Parathyroid adenoma (tissue), 2 donors: ENCODE data around the gene MAN2A1.

ENCODE experiments used
- H2AFZ ChIP-seq: fragments of 300-600 bp; sonication (generic); one replicate; pipeline ENCODE4 v1.7.0; 2017; ENCODE audit warnings: antibody characterized with exemption, mild to moderate bottlenecking
- H3K27ac ChIP-seq: fragments of 300-600 bp; sonication (generic); one replicate; pipeline ENCODE4 v1.7.0; 2017
- H3K27me3 ChIP-seq: fragments of 300-600 bp; sonication (generic); one replicate; pipeline ENCODE4 v1.7.0; 2017; ENCODE audit warnings: low read length; ENCODE audit not compliant: control insufficient read depth, insufficient read depth
- H3K36me3 ChIP-seq: fragments of 300-600 bp; sonication (generic); one replicate; pipeline ENCODE4 v1.7.0; 2017; ENCODE audit warnings: low read length; ENCODE audit not compliant: control insufficient read depth, insufficient read depth
- H3K4me1 ChIP-seq: fragments of 300-600 bp; sonication (generic); one replicate; pipeline ENCODE4 v1.7.0; 2017; ENCODE audit warnings: control low read depth
- H3K4me2 ChIP-seq: fragments of 300-600 bp; sonication (generic); one replicate; pipeline ENCODE4 v1.7.0; 2017; ENCODE audit warnings: low read length
- H3K4me3 ChIP-seq: fragments of 300-600 bp; sonication (generic); one replicate; pipeline ENCODE4 v1.7.0; 2017; ENCODE audit warnings: low read depth, low read length
- H3K79me2 ChIP-seq: fragments of 300-600 bp; sonication (generic); one replicate; pipeline ENCODE4 v1.7.0; 2017; ENCODE audit warnings: control low read depth
- H3K9ac ChIP-seq: fragments of 300-600 bp; sonication (generic); one replicate; pipeline ENCODE4 v1.7.0; 2017; ENCODE audit warnings: mild to moderate bottlenecking
- H3K9me3 ChIP-seq: fragments of 300-600 bp; sonication (generic); one replicate; pipeline ENCODE4 v1.7.0; 2017; ENCODE audit warnings: low read length; ENCODE audit not compliant: control insufficient read depth
- CTCF ChIP-seq: fragments of 300-600 bp; sonication (generic); IDR thresholded peaks from one replicate; pipeline ENCODE4 v1.7.0; 2017; ENCODE audit warnings: antibody characterized with exemption, mild to moderate bottlenecking
- donor health status: primary hyperparathyroidism.

MAN2A1 gene

GRCh38 chr5:109668237-109668636, 21.5 kb upstream of the MAN2A1 start:
- no peak overlapping the region for H3K27ac ChIP-seq
- TF ChIP-seq CTCF = no peak
- H3K4me3 ChIP-seq = no peak overlapping the region
- H3K27me3 ChIP-seq = no peaks in the 10 kb centered on the region
- H3K36me3 ChIP-seq = no peaks in the 10 kb centered on the region
- H3K9me3 ChIP-seq = no peaks in the 10 kb centered on the region
- H3K4me2 ChIP-seq = no peak overlapping the region
- H3K79me2 ChIP-seq = no peaks in the 10 kb centered on the region
- H3K4me1 ChIP-seq = no peaks in the 10 kb centered on the region
- no peak overlapping the region for H2AFZ ChIP-seq
- H3K9ac ChIP-seq = no peak overlapping the region

GRCh38 chr5:109668668-109669422, 20.9 kb upstream of the MAN2A1 start:
- Histone ChIP-seq H3K36me3 (no peaks in the 10 kb centered on the region), H3K79me2 (no peaks in the 10 kb centered on the region), H3K9me3 (no peaks in the 10 kb centered on the region), H3K27ac (no peak overlapping the region), H3K9ac (no peak overlapping the region), H3K4me3 (no peak overlapping the region), H2AFZ (no peak overlapping the region), H3K4me2 (no peak overlapping the region), H3K27me3 (no peaks in the 10 kb centered on the region), H3K4me1 (no peaks in the 10 kb centered on the region)
- TF ChIP-seq CTCF = no peak

- Histone ChIP-seq H3K79me2 (no peaks in the 10 kb centered on the region), H3K27me3 (no peaks in the 10 kb centered on the region), H3K4me1 (no peaks in the 10 kb centered on the region), H3K36me3 (no peaks in the 10 kb centered on the region), H3K4me2 (no peak overlapping the region), H3K9ac (no peak overlapping the region), H2AFZ (no peak overlapping the region), H3K9me3 (no peaks in the 10 kb centered on the region), H3K27ac (no peak overlapping the region), H3K4me3 (no peak overlapping the region)
- no peak for TF ChIP-seq CTCF
Observed at GRCh38 chr5:109669991-109670706, 19.6 kb upstream of the MAN2A1 start.

GRCh38 chr5:109671136-109671535, 18.6 kb upstream of the MAN2A1 start:
- Histone ChIP-seq H3K4me3 (no peak overlapping the region), H3K79me2 (no peaks in the 10 kb centered on the region), H3K27ac (no peak overlapping the region), H2AFZ (no peak overlapping the region), H3K36me3 (no peaks in the 10 kb centered on the region), H3K4me1 (no peaks in the 10 kb centered on the region), H3K4me2 (no peak overlapping the region), H3K9ac (no peak overlapping the region), H3K9me3 (no peaks in the 10 kb centered on the region), H3K27me3 (no peaks in the 10 kb centered on the region)
- TF ChIP-seq CTCF = no peak
